Measurements from ENCODE around the gene CDS1.
"Not testable (repeated sequence)": the region's sequence is repeated elsewhere in the genome, so short reads cannot be mapped to it uniquely, and the experiment has no call there.

Gene CDS1

GRCh38 chr4:84582988-84583875 lies at the start of gene CDS1:
Gene CDS1 (plus strand): TSS chr4:84583127. CDS start chr4:84583402, 275 bp downstream.
- no peak for DNase-seq (ENCODE audit: low read depth)
- TF ChIP-seq, protein P1, sequence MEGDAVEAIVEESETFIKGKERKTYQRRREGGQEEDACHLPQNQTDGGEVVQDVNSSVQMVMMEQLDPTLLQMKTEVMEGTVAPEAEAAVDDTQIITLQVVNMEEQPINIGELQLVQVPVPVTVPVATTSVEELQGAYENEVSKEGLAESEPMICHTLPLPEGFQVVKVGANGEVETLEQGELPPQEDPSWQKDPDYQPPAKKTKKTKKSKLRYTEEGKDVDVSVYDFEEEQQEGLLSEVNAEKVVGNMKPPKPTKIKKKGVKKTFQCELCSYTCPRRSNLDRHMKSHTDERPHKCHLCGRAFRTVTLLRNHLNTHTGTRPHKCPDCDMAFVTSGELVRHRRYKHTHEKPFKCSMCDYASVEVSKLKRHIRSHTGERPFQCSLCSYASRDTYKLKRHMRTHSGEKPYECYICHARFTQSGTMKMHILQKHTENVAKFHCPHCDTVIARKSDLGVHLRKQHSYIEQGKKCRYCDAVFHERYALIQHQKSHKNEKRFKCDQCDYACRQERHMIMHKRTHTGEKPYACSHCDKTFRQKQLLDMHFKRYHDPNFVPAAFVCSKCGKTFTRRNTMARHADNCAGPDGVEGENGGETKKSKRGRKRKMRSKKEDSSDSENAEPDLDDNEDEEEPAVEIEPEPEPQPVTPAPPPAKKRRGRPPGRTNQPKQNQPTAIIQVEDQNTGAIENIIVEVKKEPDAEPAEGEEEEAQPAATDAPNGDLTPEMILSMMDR (conservative IDR thresholded peaks at IDR 0.05; ENCODE audit: low read depth, low read length), result no peak
- H3K4me3 ChIP-seq (ENCODE audit: low read length), result peak within 1 kb of the TSS; percentile 65

DNA sequence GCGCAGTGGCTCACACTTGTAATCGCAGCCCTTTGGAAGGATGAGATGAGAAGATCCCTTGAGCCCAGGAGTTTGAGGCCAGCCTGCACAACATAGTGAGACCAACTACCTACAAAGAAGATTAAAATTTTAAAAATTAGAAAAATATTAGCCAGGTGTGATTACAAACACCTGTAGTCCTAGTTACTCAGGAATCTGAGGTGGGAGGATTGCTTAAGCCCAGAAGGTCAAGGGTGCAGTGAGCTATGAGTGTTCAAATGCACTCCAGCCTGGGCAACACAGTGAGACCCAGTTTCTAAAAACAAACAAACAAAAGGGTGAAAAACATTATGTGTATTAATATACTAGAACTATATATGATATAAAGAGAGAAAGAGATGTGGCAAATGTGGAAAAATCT lies 47.0 kb upstream of the CDS1 start:
- no peak overlapping the region for H3K4me3 ChIP-seq (ENCODE audit: low read length)
- no peak for DNase-seq (ENCODE audit: low read depth)
- TF ChIP-seq, protein P1 (conservative IDR thresholded peaks at IDR 0.05; ENCODE audit: low read depth, low read length), result no peak

GRCh38 chr4:84545093-84545492 lies 37.8 kb upstream of the CDS1 start:
- no peak for DNase-seq (ENCODE audit: low read depth)
- no peak overlapping the region for H3K4me3 ChIP-seq (ENCODE audit: low read length)
- TF ChIP-seq, protein P1 (conservative IDR thresholded peaks at IDR 0.05; ENCODE audit: low read depth, low read length), result no peak

DNA sequence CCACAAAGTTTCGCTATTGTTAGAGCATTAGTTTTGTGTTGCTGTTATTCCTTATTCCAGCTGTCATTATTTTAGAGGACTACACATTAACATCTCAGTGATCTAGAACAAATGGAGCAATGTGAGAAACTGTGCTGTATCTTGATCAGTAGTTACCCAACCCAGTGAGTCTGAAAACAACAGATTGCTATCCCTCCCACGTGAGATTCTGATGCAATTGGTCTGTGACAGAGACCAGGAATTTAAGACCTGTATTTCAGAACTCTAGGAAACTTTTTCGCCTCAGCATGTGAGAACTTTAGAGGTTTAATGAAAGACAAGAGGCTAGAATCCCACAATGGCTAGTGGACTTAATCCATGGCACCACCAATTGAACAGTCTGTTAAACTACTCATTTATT lies 35.7 kb upstream of the CDS1 start:
- no peak for DNase-seq (ENCODE audit: low read depth)
- H3K4me3 ChIP-seq (ENCODE audit: low read length), result no peak overlapping the region
- TF ChIP-seq, protein P1 (conservative IDR thresholded peaks at IDR 0.05; ENCODE audit: low read depth, low read length), result no peak

GRCh38 chr4:84549191-84549590 lies 33.7 kb upstream of the CDS1 start:
- not testable (repeated sequence) for DNase-seq (ENCODE audit: low read depth); H3K4me3 ChIP-seq (ENCODE audit: low read length)

DNA sequence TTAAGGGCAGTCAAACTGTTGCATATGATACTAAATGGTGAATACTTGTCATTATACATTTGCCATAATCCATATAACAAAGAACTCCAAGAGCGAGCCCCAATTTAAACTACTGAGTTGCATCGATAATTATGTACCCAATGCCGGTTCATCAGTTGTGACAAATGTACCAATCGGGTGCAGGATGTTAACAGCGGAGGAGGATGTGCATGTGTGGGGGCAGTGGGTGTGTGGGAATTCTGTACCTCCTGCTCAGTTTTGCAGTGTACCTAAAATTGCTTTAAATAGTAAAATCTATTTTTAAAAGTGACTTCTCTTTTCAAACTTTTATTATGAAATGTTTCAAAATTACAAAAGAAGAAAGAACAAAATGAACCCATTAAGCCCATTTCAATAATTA lies 20.8 kb upstream of the CDS1 start:
- no peak for DNase-seq (ENCODE audit: low read depth)
- TF ChIP-seq, protein P1 (conservative IDR thresholded peaks at IDR 0.05; ENCODE audit: low read depth, low read length), result no peak
- H3K4me3 ChIP-seq (ENCODE audit: low read length), result no peak overlapping the region

DNA sequence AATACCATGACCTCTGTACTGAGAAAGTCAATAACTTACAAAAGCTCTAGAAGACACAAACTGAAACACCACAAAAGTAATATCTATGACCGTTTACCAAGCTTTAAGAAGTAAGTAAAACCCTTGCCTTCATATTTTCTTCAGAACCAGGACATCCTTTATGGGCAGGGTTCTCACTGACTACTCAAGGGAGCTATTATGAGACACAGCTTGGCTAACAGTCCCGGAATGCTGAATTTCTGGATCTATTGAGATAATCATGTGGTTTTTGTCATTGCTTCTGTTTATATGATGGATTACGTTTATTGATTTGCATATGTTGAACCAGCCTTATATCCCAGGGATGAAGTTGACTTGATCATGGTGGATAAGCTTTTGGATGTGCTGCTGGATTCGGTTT lies 19.9 kb upstream of the CDS1 start:
- no peak for DNase-seq (ENCODE audit: low read depth)
- no peak overlapping the region for H3K4me3 ChIP-seq (ENCODE audit: low read length)
- TF ChIP-seq, protein P1 (conservative IDR thresholded peaks at IDR 0.05; ENCODE audit: low read depth, low read length), result no peak
